ENCODE data around the gene PSMB7.

The PSMB7 gene

GRCh38 chr9:124303762-124304161 lies 111.5 kb downstream of the PSMB7 start:
- in situ Hi-C loops (cut with MboI; ENCODE audit: low sequenced_read_pairs) = no loop called here
